ENCODE measurements around the gene THTPA.

- TF ChIP-seq EGR1 (IDR thresholded peaks at IDR 0.05) (no peak), CREB1 (IDR thresholded peaks at IDR 0.05; ENCODE audit: low read depth) (no peak), RAD21 (IDR thresholded peaks at IDR 0.05; ENCODE audit: low read depth) (no peak), NFIC (IDR thresholded peaks at IDR 0.05) (no peak), MAX (IDR thresholded peaks at IDR 0.05) (0 out of 2 replicates have a peak, but pooled peaks have one; percentile 56), REST (IDR thresholded peaks at IDR 0.05; ENCODE audit: low read depth) (no peak)
Observed at GRCh38 chr14:23566778-23567185, 10.7 kb downstream of the THTPA start.

Measured in Ishikawa (cell line).